Measurements from ENCODE around the gene ZDHHC14. TPM values are rescaled to one million over a fixed set of nuclear protein-coding genes. Genes with fewer than 3 reads are reported as not detected.

Gene ZDHHC14
- total RNA-seq, 1 experiment from 2014 or later, result 4.9 TPM

DNA sequence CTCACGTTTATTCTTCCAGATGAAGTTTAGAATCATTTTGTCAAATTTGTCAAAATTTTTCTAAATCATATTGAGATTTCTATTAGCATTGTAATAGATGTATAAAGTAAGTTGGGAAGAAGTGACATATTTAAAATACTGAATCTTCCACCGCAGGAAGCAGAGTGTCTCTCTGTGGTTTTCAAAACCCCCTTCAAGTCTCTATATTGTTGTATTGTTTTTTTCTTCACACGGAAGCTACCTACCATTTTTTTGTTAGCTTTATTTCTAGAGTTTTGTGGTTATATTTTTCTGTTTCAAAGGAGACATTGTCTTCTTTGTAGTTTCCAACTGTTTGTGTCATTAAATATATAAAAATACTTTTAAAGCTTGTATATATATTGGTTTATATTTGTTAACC, 188.6 kb downstream of the ZDHHC14 start:
- H3K9me3 ChIP-seq (ENCODE audit: low read length), result no peaks in the 10 kb centered on the region
- intact Hi-C loops (cut with micrococcal nuclease), result no loop called here
- no peaks in the 10 kb centered on the region for H4K20me1 ChIP-seq (ENCODE audit: low read length)
- ChIA-PET POLR2A (ENCODE audit: unreplicated experiment) (no interaction called here), CTCF (no interaction called here)
- H3K27ac ChIP-seq (ENCODE audit: low read length), result no peak overlapping the region
- H3K9ac ChIP-seq (ENCODE audit: low read length), result no peak overlapping the region
- DNase-seq (no peak), ATAC-seq (no peak)
- H3K36me3 ChIP-seq (ENCODE audit: low read depth, low read length), result no peaks in the 10 kb centered on the region
- no peaks in the 10 kb centered on the region for H3F3A ChIP-seq (ENCODE audit: low read length, unreplicated experiment)
- H3K4me2 ChIP-seq (ENCODE audit: low read length), result no peak overlapping the region
- H3K9me2 ChIP-seq (replicated peaks; ENCODE audit: low read length), result no peaks in the 10 kb centered on the region
- no peaks in the 10 kb centered on the region for H3K4me1 ChIP-seq (ENCODE audit: insufficient read depth, low read length)
- TF ChIP-seq EZH2 (IDR thresholded peaks at IDR 0.05; ENCODE audit: low read length, unreplicated experiment) (no peak), CTCF (conservative IDR thresholded peaks at IDR 0.05; ENCODE audit: low read depth, low read length) (no peak), EZH2phosphoT487 (IDR thresholded peaks at IDR 0.05; ENCODE audit: borderline replicate concordance, low read length) (no peak)
- H3K4me3 ChIP-seq (ENCODE audit: low read length), result no peak overlapping the region
- H3K79me2 ChIP-seq (ENCODE audit: low read length), result no peaks in the 10 kb centered on the region
- H3K27me3 ChIP-seq (ENCODE audit: low read length), result no peaks in the 10 kb centered on the region
- no TSS peak for BruUV-seq (replicated peaks)
- no peak overlapping the region for H2AFZ ChIP-seq (ENCODE audit: low read length)

GRCh38 chr6:157570104-157570503, 189.1 kb downstream of the ZDHHC14 start:
- TF ChIP-seq EZH2 (IDR thresholded peaks at IDR 0.05; ENCODE audit: low read length, unreplicated experiment), result no peak
- TF ChIP-seq CTCF (conservative IDR thresholded peaks at IDR 0.05; ENCODE audit: low read depth, low read length), result no peak
- TF ChIP-seq EZH2phosphoT487 (IDR thresholded peaks at IDR 0.05; ENCODE audit: borderline replicate concordance, low read length), result no peak
- H3F3A ChIP-seq (ENCODE audit: low read length, unreplicated experiment), result no peaks in the 10 kb centered on the region
- H3K4me3 ChIP-seq (ENCODE audit: low read length), result no peak overlapping the region
- POLR2A ChIA-PET (ENCODE audit: unreplicated experiment), result no interaction called here
- H3K9me3 ChIP-seq (ENCODE audit: low read length), result no peaks in the 10 kb centered on the region
- ATAC-seq (no peak), DNase-seq (no peak)
- H3K9me2 ChIP-seq (replicated peaks; ENCODE audit: low read length), result no peaks in the 10 kb centered on the region
- H2AFZ ChIP-seq (ENCODE audit: low read length), result no peak overlapping the region
- H4K20me1 ChIP-seq (ENCODE audit: low read length), result no peaks in the 10 kb centered on the region
- no peaks in the 10 kb centered on the region for H3K4me1 ChIP-seq (ENCODE audit: insufficient read depth, low read length)
- no peak overlapping the region for H3K9ac ChIP-seq (ENCODE audit: low read length)
- no peaks in the 10 kb centered on the region for H3K36me3 ChIP-seq (ENCODE audit: low read depth, low read length)
- no peaks in the 10 kb centered on the region for H3K79me2 ChIP-seq (ENCODE audit: low read length)
- H3K27ac ChIP-seq (ENCODE audit: low read length), result no peak overlapping the region
- CTCF ChIA-PET, result no interaction called here
- H3K27me3 ChIP-seq (ENCODE audit: low read length), result no peaks in the 10 kb centered on the region
- BruUV-seq (replicated peaks), result no TSS peak
- H3K4me2 ChIP-seq (ENCODE audit: low read length), result no peak overlapping the region
- intact Hi-C loops (cut with micrococcal nuclease), result no loop called here

- no peak for ATAC-seq
- Histone ChIP-seq H3K27me3 (ENCODE audit: low read length) (no peaks in the 10 kb centered on the region), H3K9ac (ENCODE audit: low read length) (no peak overlapping the region), H3K4me1 (ENCODE audit: insufficient read depth, low read length) (no peaks in the 10 kb centered on the region), H3K79me2 (ENCODE audit: low read length) (no peaks in the 10 kb centered on the region), H3K9me3 (ENCODE audit: low read length) (no peaks in the 10 kb centered on the region), H3K9me2 (replicated peaks; ENCODE audit: low read length) (no peaks in the 10 kb centered on the region), H3K36me3 (ENCODE audit: low read depth, low read length) (no peaks in the 10 kb centered on the region), H3K4me3 (ENCODE audit: low read length) (no peak overlapping the region), H2AFZ (ENCODE audit: low read length) (no peak overlapping the region), H3K4me2 (ENCODE audit: low read length) (no peak overlapping the region), H3F3A (ENCODE audit: low read length, unreplicated experiment) (no peaks in the 10 kb centered on the region), H4K20me1 (ENCODE audit: low read length) (no peaks in the 10 kb centered on the region), H3K27ac (ENCODE audit: low read length) (no peak overlapping the region)
- ChIA-PET CTCF (no interaction called here), POLR2A (ENCODE audit: unreplicated experiment) (no interaction called here)
- intact Hi-C loops (cut with micrococcal nuclease), result no loop called here
- DNase-seq, result no peak
- TF ChIP-seq EZH2 (IDR thresholded peaks at IDR 0.05; ENCODE audit: low read length, unreplicated experiment) (no peak), EZH2phosphoT487 (IDR thresholded peaks at IDR 0.05; ENCODE audit: borderline replicate concordance, low read length) (no peak), CTCF (conservative IDR thresholded peaks at IDR 0.05; ENCODE audit: low read depth, low read length) (no peak)
- BruUV-seq (replicated peaks), result no TSS peak
These were observed 189.8 kb downstream of the ZDHHC14 start for GRCh38 chr6:157570752-157571151.

Measured in PC-3 (cell line).